Measurements from ENCODE around the gene LMOD1.

Gene LMOD1

DNA sequence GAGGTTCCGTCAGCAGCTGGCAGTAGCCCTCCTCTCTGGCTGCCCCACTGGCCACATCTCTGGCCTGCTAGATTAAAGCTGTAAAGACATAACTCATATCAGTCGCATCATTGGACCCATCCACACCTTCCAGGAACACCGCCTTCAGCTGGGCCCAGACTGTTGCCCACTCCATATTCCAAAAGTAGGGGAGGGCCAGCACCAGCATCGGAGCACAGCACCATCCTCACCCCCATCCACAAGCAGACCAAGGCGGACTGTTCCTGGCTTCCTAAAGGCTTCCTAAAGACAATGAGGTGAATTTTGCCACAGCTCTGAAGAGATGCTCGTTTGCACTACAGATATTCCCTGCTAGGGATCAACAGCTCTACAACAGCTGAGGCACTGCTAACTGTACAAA, 54.1 kb downstream of the LMOD1 start:
- no peak for DNase-seq (ENCODE audit: low read depth)

DNA sequence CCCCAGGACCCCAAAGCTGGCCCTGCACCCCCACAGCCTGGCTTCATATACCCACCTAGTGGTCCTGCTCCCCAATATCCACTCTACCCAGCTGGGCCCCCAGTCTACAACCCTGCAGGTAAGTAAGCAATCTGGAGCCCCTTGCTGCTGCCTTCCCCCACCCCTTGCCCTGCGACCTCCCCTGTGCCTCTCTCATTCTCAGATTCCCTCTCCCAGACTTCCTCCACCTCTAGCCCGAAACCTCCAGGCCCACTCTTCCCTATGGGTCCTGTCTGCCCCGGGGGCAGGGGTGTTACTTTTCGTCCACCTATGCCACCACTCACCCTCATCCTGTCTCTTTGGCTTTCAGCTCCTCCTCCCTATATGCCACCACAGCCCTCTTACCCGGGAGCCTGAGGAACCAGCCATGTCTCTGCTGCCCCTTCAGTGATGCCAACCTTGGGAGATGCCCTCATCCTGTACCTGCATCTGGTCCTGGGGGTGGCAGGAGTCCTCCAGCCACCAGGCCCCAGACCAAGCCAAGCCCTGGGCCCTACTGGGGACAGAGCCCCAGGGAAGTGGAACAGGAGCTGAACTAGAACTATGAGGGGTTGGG, 54.8 kb downstream of the LMOD1 start:
- DNase-seq (ENCODE audit: low read depth) = no peak

DNA sequence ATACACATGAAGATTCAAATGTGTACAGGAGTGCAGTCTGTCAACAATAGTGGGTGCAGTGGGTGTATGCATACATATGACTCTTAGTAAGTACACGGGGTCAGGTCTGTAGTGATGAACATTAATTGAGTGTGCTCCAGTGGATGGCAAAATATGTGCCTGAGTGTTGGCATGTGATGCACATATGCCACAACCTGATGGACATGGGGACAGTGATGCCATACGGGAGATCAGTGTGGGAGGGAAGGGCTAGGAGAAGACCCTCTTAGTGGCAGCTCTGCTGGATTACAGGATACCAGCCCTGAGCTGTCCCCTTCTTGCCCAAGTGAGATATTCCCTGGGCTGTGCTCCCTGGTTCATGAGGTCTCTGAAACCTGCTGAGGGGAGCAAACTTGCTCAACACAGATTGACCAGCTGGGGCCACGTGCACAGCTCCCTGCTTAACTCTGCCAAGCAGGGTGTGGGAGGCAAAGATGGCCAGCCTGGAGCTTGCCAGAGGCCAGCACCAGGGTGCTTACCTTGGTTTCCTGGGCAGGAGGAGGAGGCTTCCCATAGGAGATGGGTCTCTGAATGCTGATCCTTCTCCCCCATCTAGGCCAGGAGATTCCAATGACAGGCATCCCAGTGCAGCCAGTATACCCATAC, 55.4 kb downstream of the LMOD1 start:
- DNase-seq (ENCODE audit: low read depth) = no peak

DNA sequence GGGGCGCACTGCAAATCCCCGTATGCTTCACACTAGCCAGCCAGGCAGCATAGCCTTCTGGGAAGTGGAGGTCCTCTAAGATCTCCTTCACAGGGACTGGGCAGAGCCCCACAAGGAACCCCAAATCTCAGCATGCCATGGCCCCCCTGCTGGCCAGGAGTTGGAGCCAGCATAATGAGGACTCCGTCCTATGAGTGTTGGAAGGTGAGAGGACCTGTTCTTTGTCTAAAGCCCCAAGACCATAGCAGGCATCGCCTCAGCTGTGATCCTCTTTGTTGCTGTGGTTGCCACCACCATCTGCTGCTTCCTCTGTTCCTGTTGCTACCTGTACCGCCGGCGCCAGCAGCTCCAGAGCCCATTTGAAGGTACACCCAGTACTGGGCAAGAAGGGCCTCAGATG, 56.1 kb downstream of the LMOD1 start:
- DNase-seq (ENCODE audit: low read depth) = no peak

DNA sequence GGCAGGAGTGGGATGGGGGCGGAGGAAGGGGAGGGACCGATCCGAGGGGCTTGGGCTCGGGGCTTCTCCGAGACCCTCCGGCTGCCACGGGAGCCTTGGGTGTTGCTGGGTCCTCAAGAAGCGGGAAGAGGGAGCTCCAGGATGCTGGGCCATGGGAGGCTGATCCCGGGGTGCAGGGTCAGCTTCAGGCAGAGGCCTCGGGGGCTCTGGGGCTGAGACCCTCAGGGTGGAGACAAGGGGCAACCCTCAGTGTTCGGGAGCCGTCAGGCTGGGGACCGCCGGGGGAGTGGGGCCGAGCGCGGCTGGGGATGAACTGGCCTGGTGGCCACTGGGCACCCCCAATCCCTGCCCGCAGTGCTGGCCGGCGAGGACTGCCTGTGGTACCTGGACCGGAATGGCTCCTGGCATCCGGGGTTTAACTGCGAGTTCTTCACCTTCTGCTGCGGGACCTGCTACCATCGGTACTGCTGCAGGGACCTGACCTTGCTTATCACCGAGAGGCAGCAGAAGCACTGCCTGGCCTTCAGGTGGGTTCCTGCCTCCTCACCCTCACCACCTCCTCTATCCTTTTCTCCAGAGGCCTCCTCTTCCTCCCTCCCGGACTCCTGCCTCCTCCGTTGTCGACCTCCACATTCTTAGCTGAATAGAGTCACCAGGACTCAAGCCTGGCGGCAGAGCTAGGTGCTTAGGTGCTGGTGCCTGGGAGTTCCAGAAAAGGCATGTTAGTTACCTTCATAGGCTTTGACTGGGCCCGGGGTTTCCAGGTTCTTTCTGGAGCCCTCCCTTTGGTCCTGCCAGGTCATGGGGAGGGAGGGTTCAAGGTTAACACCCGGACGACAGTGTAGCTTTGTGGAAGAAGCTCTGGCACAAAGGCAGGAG, 57.0 kb downstream of the LMOD1 start:
- no peak for DNase-seq (ENCODE audit: low read depth)

DNA sequence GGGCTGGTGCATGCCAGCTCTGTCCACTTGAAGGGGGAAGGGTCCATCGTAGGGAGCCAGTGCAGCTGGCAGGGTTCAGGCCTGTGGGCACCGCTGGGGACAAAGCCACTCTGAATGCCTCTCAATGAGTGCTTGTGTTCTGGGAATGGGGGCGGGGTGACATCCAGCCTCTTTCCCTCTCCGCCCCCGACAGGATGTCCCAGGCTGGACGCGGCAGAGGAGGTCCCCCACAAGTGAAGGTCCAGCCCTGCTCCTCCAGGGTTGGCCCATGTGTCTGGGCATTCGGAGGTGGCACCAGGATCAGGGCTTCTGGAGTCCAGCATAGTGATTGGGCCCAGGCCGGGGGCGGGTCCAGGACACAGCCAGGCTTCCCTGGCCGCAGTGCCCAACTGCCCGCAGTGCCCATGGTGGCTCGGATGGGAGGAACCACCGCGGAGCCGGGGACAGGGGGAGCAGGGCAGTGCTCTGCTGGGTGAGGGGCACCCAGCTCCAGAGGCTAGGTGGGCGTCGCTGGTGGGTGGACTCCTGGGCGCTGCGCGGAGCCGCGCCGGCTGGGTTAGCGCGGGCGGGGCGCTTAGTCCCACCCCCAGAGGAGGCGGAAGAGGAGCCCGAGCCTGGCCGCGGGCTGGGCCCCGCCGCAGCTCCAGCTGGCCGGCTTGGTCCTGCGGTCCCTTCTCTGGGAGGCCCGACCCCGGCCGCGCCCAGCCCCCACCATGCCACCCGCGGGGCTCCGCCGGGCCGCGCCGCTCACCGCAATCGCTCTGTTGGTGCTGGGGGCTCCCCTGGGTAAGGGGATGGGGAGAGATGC, 57.9 kb downstream of the LMOD1 start, which contains the start of gene SHISA4:
Gene SHISA4, plus strand, starts transcription at position 617 of the 808 bp plus-strand sequence. Its CDS starts 97 bp downstream, at position 714.
- DNase-seq (ENCODE audit: low read depth) = no peak

DNA sequence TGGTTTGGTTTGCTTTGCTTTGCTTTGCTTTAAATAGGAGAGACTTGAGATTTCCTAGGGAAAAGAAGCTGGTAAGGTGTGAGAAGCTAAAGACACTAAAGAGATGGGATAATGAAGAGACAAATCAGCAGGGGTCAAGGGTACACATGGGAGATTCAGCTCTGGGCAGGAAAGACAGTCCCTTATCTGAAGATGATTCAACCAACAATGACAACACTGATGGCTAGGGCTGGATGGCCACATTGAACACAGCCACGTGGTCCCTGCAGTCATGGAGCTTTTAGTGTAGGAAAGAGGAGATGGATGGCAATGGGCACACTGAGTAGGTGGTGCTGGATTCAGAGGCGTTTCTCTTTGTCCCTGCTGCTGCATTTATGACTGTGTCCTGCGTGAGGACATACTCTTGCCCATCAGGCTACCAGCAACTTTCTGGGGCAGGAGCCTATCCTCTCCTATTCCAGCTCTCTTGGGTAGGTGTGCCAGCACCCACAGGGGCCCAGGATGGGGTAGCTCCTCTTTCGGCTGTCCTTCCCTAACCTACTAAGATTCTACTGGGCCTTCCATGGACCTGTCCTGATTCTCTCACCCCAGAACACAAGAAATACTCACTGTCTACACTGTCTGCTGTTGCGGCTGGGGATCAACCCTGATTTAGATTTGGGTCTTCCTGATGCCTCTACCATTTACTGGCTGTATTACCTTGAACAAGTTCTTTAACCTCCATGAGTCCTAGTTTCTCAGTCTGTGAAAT, 59.1 kb downstream of the LMOD1 start:
- DNase-seq (ENCODE audit: low read depth) = no peak

DNA sequence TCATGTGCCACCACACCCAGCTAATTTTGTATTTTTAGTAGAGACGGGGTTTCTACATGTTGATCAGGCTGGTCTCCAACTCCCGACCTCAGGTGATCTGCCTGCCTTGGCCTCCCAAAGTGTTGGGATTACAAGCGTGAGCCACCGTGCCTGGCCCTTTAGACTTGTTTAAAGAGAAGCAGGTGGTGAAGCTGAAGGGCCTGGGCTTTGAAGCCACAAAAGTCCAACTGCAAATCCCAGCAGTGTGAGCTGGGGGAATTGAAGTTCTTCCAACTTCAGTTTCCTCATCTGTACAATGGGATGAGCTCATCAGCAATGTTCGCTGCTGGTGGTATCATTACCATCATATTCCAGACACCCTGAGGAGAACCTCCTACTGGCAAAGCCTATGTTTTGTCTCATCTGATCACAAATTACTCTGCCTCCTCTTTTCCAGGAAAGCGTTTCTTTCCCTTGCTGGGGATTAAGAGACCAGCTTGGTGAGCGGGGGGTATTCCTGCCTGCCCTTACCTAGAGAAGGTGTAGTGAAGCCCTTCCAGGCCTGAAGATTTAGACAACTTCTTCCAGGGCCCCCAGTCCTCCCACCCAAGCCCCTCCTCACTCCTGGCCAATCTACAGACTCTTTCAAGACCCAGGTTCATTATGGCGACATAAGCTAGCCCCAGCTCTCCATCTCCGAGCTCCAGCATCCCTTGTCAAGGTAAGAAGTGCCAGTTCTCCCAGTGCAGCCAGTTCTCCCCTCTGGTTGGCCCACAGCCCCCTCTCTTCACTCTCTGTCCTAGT, 60.1 kb downstream of the LMOD1 start:
- DNase-seq (ENCODE audit: low read depth) = no peak

DNA sequence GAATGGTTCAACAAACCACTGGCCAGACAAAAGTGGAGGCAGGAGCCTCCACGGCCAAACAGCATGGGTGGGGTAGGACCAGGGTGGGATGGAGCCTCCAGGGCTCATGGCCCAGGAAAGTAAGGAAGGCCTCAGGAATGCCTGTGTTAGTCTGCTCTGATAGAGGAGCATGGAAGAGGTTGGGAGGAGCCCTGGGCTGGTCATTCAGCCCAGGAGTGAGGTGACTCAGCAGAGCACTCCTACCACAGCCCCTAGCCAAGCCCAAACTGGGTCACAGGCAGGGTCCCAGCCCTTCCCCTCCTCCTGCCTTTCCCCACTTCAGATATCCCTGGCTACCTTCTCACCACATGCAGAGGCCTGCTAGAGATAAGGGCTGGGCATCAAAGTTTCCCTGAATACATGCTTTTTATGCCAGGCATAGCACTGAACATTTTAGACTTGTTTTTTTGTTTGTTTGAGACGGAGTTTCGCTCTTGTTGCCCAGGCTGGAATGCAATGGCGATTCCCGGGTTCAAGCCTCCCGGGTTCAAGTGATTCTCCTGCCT, 60.7 kb downstream of the LMOD1 start:
- no peak for DNase-seq (ENCODE audit: low read depth)

DNA sequence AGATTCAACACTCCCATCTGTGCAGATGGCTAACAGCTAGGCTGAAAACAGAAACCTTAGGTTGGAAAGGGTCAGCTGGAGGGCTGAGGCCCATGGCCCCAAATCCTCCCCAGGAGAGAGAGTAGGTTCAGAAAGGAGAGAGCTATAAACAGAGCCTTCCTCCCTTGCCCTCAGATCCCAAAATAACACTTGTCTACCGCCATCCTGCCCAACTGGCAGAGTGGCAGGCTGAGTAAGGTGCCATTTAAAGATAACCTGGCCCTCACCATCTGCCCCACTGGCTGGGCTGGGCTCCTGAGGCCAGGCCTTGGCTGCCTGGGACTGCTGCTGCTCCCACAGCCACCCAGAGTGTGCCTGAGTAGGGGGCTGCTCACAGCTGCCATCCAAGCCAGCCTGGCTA, 61.9 kb downstream of the LMOD1 start:
- no peak for DNase-seq (ENCODE audit: low read depth)

DNA sequence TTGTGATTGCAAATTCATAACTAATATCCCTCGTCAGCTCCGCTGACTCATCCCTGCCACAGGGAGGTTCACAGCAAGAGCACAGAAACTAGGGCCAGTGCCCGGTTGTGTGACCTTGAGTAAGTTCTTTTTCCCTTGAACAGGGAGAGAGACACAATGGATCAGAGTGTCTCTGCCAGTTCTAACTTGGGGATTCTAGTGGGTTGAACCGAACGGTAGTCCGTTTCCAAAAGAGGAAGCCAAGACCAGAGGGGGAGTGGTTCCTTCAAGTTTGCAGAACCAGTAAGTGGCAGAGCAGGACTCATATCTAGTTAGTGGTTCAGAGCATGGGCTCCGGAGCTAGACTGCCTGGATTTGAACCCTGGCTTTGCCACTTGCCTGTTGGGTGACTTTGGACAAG, 62.6 kb downstream of the LMOD1 start:
- no peak for DNase-seq (ENCODE audit: low read depth)

DNA sequence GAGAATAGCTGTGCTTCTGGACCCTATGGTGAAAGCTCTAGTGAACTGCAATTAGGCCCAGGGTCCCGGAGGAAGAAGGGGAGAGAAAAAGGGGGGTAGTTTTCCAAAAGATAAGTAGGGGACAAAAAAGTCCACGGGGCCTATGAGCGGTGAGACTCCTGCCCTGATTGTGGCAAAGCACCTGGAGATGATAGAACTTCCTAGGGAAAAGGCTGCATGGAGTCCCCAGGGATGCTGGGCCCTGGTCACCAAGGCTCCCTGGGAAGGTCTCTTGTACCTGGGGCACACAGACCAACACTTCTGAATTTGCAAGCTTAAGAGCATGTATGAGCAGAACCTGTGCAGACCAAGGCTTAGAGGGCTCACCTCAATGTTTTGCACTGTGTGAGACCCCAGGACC, 63.1 kb downstream of the LMOD1 start:
- DNase-seq (ENCODE audit: low read depth) = no peak

DNA sequence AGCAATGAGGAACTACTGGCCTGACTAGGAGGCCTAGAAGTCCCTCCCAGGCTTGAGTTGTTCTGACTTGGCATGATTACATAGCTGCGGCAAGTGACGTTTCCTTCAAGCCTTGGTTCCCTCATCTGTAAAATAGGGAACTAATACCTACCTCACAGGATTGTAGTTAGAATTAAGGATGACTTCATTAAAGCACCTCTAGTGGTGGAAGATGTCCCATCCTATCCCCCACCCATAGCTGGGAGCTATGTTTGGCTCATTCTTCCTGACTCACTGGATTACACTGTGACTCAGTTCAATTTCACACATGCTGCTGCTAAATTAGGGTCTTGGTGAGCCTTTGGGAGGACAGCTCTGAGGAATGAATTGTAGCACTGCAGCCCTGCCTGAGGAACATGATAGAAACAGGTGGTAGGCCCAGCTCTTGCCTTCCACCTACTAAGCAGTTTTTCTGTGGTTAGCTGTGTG, 63.6 kb downstream of the LMOD1 start:
- no peak for DNase-seq (ENCODE audit: low read depth)

DNA sequence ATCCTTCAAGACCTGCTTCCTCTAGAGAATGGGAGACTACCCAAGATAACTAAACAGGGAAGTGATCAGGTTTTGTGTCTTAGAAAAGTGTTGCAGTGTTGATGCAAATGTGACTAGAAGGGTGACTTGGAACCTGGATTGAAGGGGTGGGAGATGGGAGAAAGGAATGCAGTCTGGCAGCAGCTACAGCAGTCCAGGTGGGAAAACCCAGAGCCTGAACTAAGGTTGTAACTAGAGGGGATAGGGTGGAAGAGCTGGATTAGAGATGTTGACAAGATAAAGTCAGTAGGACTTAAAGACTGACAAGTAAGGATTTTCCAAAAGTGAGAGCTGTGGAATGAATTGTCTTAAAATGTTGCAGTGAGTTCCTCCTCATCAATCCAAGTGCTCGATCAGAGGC, 64.7 kb downstream of the LMOD1 start:
- no peak for DNase-seq (ENCODE audit: low read depth)

DNA sequence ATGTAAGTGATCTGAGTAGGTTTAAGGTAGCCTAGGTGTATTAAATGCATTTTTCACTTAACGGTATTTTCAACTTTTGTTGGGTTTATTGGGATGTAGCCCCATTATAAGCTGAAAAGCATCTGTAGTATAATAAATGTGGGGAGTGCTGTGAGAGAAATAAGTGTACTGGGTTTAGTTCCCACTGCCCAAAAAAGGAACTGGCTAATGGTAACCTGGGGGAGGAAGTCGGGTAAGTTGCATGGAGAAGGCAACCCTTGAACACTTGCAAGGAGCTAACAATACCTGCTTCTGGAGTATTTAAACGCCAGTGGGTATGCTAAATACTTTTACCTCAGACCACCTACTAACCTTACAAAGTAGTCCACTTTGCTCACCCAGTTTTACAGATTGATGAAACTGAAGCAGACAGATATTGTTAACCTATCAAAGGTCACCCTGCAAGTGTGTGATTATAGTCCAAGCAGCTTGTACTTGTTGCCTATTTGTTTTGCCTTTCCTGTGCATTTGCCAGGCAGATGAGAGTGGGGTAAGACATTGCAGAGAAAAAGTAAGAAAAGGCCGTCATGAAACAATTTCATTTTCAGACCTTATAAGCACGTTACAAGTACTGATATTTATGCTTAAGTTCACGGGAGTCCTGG, 65.3 kb downstream of the LMOD1 start:
- DNase-seq (ENCODE audit: low read depth) = no peak

DNA sequence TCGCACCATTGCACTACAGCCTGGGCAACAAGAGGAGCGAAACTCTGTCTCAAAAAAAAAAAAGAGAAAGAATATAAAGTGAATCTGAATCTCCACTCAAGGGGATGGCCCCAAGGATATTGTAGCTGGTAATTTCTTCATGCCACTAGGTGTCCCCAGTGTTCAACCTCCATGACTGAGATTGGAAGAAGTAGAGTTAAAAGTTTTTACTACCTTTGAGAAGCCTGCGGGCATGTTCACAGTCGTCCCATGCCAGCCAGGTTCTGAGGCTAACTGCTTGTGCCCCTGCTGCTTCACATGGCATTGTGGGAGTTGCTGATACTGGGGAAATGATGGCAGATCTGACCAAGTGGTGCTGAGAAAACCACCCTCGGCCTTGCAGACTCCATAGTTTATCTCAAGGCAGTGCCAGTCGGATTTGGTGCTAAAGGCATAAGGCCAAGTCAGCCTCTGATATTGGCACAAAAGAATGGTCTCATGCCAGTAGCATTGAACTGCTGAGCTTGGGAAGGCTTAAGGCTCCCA, 68.4 kb downstream of the LMOD1 start:
- DNase-seq (ENCODE audit: low read depth) = no peak

DNA sequence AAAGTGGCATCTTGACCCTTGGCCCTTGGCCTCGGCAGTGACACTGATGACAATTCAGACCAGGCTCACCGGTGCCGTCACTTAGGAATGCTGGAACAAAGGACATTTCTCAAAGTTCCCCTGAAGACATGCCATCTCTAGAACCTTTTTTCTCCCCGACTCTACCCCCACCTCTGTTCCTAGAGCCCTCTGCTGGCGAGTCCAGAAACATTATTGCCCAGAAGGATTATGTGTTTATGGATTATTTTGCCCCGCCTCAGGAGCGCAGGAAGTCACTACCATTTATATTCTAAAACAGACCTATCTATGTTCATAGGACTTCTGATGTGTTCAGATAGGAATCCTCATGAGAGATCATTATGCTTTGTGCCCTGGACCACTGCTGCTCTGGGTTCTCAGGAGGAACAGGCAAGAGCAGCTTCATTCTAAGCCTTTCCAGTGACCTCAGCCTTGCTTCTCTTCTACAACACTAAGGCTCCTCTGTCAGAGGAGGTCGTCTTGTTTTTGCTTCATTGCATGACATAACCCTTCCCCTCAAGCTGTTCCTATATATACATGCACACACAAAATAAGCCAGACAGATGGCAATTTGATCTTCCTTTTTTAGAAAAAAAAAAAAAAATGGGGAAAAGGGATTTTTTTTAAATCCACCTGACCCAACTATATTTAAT, 70.1 kb downstream of the LMOD1 start:
- DNase-seq (ENCODE audit: low read depth) = no peak

DNA sequence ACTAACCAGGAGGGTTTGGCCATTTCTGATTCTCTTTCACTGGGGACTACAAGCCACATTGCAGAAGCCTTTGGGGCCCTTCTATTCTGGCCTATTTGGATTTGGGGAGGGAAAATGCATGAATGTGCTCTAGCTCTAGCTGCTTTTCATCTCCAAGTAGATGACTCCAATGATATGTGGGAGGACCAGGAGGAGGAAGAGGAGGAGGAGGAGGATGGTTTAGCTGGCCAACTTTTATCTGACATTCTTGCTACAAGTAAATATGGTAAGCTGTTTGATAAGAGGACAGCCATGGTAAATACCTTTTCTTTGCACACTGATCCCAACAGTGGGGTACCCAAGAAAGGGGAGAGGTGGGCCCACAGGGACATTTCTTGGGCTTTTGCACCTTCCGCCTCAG, 71.7 kb downstream of the LMOD1 start:
- DNase-seq (ENCODE audit: low read depth) = no peak

DNA sequence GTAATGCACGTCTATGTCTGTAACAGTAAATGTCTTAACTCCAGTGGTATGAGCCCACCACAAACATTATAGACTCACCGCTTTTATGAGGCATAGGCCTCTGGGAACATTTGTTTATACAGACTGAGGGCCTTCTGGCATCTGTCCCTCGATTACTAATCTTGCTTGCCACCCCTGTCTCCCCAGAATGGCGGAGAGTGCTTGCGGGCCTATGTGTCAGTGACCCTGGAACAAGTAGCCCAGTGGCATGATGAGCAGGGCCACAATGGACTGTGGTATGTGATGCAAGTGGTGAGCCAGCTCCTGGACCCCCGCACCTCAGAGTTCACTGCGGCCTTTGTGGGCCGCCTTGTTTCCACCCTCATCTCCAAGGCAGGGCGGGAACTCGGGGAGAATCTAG, 76.0 kb downstream of the LMOD1 start:
- no peak for DNase-seq (ENCODE audit: low read depth)

Measured in T follicular helper cell (primary cell).